PC-3 (cell line): ENCODE data around the gene OR13J1. TPM values are rescaled to one million over a fixed set of nuclear protein-coding genes. Genes with fewer than 3 reads are reported as not detected.

ENCODE experiments used
- ATAC-seq: fragments of 200-7000 bp; cut with Tn5 transposase; 2 replicates; pipeline ENCODE4 v1.9.1; 2020; ENCODE audit warnings: mild to moderate bottlenecking, moderate library complexity
- BruUV-seq: library from RNA; stranded (reverse); fragments of 400-500 nt; replicated peaks from 2 replicates; lab custom pipeline; 2021; lab: Mats Ljungman, UMichigan
- CTCF ChIA-PET: fragments of 300-600 bp; sonication (Branson Sonifier 250); formaldehyde crosslinking; loops from one replicate; lab custom pipeline; 2022; ENCODE audit warnings: antibody characterized with exemption; lab: Charles Lee
- POLR2A ChIA-PET: fragments of 300-600 bp; sonication (Branson Sonifier 250); formaldehyde crosslinking; loops from one replicate; lab custom pipeline; 2022; ENCODE audit warnings: antibody characterized with exemption; ENCODE audit not compliant: unreplicated experiment; lab: Charles Lee
- DNase-seq: peaks from one replicate; pipeline ENCODE4 v3.0.0-alpha.2; 2015
- H2AFZ ChIP-seq: fragments of 300-600 bp; sonication (generic); 2 replicates; pipeline ENCODE4 v1.6.0; 2016; ENCODE audit warnings: antibody characterized with exemption, low read length
- H3F3A ChIP-seq: fragments of 300-600 bp; sonication (generic); one replicate; pipeline ENCODE4 v1.6.0; 2017; ENCODE audit warnings: antibody characterized with exemption, low read length, control low read depth, mild to moderate bottlenecking; ENCODE audit not compliant: unreplicated experiment
- H3K27ac ChIP-seq: fragments of 300-600 bp; sonication (generic); 2 replicates; pipeline ENCODE4 v1.5.1; 2016; ENCODE audit warnings: mild to moderate bottlenecking, low read length
- H3K27me3 ChIP-seq: fragments of 300-600 bp; sonication (generic); 2 replicates; pipeline ENCODE4 v1.6.1; 2016; ENCODE audit warnings: low read length, mixed read lengths
- H3K36me3 ChIP-seq: fragments of 300-600 bp; sonication (generic); 2 replicates; pipeline ENCODE4 v1.6.1; 2016; ENCODE audit warnings: low read depth, mixed run types, low read length, mixed read lengths
- H3K4me1 ChIP-seq: fragments of 300-600 bp; sonication (generic); 2 replicates; pipeline ENCODE4 v1.5.1; 2016; ENCODE audit warnings: low read length; ENCODE audit not compliant: insufficient read depth
- H3K4me2 ChIP-seq: fragments of 300-600 bp; sonication (generic); 2 replicates; pipeline ENCODE4 v1.6.0; 2016; ENCODE audit warnings: low read length
- H3K4me3 ChIP-seq: fragments of 300-600 bp; sonication (generic); 2 replicates; pipeline ENCODE4 v1.5.1; 2016; ENCODE audit warnings: mild to moderate bottlenecking, low read length, mixed read lengths
- H3K79me2 ChIP-seq: fragments of 300-600 bp; sonication (generic); 2 replicates; pipeline ENCODE4 v1.6.1; 2017; ENCODE audit warnings: low read length, mixed read lengths
- H3K9ac ChIP-seq: fragments of 300-600 bp; sonication (generic); 2 replicates; pipeline ENCODE4 v1.6.0; 2016; ENCODE audit warnings: mild to moderate bottlenecking, low read length
- H3K9me2 ChIP-seq: fragments of 300-600 bp; sonication (generic); replicated peaks from 2 replicates; pipeline ENCODE4 v1.6.1; 2016; ENCODE audit warnings: mixed run types, low read length, mixed read lengths
- H3K9me3 ChIP-seq: fragments of 300-600 bp; sonication (generic); 2 replicates; pipeline ENCODE4 v1.6.1; 2016; ENCODE audit warnings: low read length, mixed read lengths
- H4K20me1 ChIP-seq: fragments of 300-600 bp; sonication (generic); 2 replicates; pipeline ENCODE4 v1.6.1; 2016; ENCODE audit warnings: low read length, mixed read lengths
- EZH2 ChIP-seq: fragments of 300-600 bp; sonication (generic); IDR thresholded peaks from one replicate; pipeline ENCODE4 v1.6.1; 2017; ENCODE audit warnings: antibody characterized with exemption, mild to moderate bottlenecking, low read length; ENCODE audit not compliant: unreplicated experiment
- EZH2phosphoT487 ChIP-seq: fragments of 300-600 bp; sonication (generic); IDR thresholded peaks from 2 replicates; pipeline ENCODE4 v1.6.1; 2018; ENCODE audit warnings: mild to moderate bottlenecking, antibody characterized with exemption, low read length, borderline replicate concordance
- intact Hi-C: fragments of 100-400 bp; cut with micrococcal nuclease; formaldehyde crosslinking; loops from 2 replicates; pipeline ENCODE4 v1.9.0; 2023
- total RNA-seq: library from RNA; depleted of rRNA; stranded (reverse); fragments of >200 nt; gene quantifications from 2 replicates; pipeline ENCODE4 v1.2.3, GENCODE V29; 2014
- TF ChIP-seq, protein P1 (sequence below): fragments of 300-600 bp; sonication (generic); conservative IDR thresholded peaks from 2 replicates; pipeline ENCODE4 v1.5.1; 2017; ENCODE audit warnings: antibody characterized with exemption, low read depth, mild to moderate bottlenecking, low read length

Gene OR13J1
- total RNA-seq, 1 experiment from 2014 or later = not detected

DNA sequence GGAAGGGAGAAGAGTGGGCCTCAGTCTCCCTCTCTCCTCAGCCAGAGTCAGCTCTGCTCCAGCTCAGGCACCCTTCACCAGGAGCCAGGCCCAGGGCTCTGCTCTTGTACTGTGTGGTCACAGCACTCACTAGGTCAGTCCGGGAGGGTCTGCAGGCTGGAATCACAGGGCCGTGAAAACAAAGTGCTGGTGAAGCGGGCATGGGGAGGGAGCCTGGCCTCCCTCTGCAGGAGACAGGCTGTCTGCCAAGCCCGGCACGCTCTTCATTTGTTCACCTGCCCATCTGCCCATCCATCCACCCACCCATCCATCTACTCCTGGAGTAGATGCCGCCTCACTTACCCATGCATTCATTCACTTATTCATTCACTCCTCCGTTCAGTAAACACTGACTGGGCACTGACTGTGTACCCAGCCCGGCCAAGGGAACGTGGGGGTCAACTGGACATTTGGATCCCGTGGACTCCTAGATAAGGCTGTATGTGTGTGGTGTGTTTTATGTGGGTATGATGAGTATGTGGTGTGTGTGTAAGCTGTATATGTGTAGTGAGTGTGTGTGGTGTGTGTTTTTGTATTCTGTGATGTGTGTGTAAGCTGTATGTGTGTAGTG is 42.7 kb upstream of the OR13J1 start:
- ATAC-seq (no peak), DNase-seq (no peak)
- Histone ChIP-seq H3K4me2 (no peak overlapping the region), H2AFZ (no peak overlapping the region), H3K4me3 (no peak overlapping the region), H4K20me1 (no peaks in the 10 kb centered on the region), H3K36me3 (no peaks in the 10 kb centered on the region), H3K27ac (no peak overlapping the region), H3K79me2 (no peaks in the 10 kb centered on the region), H3K9me2 (no peaks in the 10 kb centered on the region), H3K4me1 (peaks cover 37% of the 10 kb centered on the region), H3K27me3 (no peaks in the 10 kb centered on the region), H3F3A (peaks cover 11% of the 10 kb centered on the region), H3K9me3 (no peaks in the 10 kb centered on the region), H3K9ac (no peak overlapping the region)
- TF ChIP-seq EZH2 (no peak), EZH2phosphoT487 (no peak)
- TF ChIP-seq, protein P1, sequence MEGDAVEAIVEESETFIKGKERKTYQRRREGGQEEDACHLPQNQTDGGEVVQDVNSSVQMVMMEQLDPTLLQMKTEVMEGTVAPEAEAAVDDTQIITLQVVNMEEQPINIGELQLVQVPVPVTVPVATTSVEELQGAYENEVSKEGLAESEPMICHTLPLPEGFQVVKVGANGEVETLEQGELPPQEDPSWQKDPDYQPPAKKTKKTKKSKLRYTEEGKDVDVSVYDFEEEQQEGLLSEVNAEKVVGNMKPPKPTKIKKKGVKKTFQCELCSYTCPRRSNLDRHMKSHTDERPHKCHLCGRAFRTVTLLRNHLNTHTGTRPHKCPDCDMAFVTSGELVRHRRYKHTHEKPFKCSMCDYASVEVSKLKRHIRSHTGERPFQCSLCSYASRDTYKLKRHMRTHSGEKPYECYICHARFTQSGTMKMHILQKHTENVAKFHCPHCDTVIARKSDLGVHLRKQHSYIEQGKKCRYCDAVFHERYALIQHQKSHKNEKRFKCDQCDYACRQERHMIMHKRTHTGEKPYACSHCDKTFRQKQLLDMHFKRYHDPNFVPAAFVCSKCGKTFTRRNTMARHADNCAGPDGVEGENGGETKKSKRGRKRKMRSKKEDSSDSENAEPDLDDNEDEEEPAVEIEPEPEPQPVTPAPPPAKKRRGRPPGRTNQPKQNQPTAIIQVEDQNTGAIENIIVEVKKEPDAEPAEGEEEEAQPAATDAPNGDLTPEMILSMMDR = no peak
- POLR2A ChIA-PET = no interaction called here
- CTCF ChIA-PET = no interaction called here
- intact Hi-C loops = no loop called here
- no TSS peak for BruUV-seq

DNA sequence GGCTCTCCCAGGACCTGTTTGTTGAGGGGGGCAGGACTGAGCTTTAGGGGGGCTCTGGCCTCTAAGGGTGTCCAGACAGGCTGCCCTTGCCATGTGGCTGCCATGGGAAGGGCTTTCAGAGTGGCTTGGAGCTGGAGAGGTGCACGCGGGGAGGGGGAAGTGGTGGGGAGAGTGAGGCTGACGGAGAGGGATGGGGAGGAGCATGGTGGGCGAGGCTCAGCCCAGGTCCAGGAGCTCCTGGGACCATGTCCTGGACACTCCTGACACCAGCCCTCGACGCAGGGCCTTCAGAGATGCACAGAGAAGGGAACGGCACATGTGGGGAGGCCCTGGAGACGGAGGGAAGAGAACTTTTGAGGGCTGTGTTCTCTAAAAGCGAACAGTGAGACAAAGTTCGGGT is 41.5 kb upstream of the OR13J1 start:
- BruUV-seq = no TSS peak
- Histone ChIP-seq H3K9ac (no peak overlapping the region), H2AFZ (no peak overlapping the region), H3F3A (peaks cover 11% of the 10 kb centered on the region), H3K79me2 (peaks cover 7% of the 10 kb centered on the region), H3K4me3 (no peak overlapping the region), H3K9me2 (no peaks in the 10 kb centered on the region), H3K36me3 (no peaks in the 10 kb centered on the region), H3K4me1 (peaks cover 49% of the 10 kb centered on the region), H4K20me1 (no peaks in the 10 kb centered on the region), H3K4me2 (no peak overlapping the region), H3K27me3 (no peaks in the 10 kb centered on the region), H3K27ac (no peak overlapping the region), H3K9me3 (no peaks in the 10 kb centered on the region)
- TF ChIP-seq, protein P1 = no peak
- TF ChIP-seq EZH2 = no peak
- no peak for TF ChIP-seq EZH2phosphoT487
- POLR2A ChIA-PET = no interaction called here
- intact Hi-C loops = no loop called here
- no peak for DNase-seq
- no peak for ATAC-seq
- CTCF ChIA-PET = interaction anchor here (0.6 kb wide), 1 partner anchor 29 kb away, joined by 3 read pairs; no protein-coding TSS in a partner anchor
